ENCODE measurements around the gene MOB3A. TPM values are rescaled to one million over a fixed set of nuclear protein-coding genes. Genes with fewer than 3 reads are reported as not detected.
"Not testable (repeated sequence)": the region's sequence is repeated elsewhere in the genome, so short reads cannot be mapped to it uniquely, and the experiment has no call there.

The MOB3A gene
- total and polyA plus RNA-seq, 2 experiments from 2014 or later, result 2.9 to 5.9 TPM

GRCh38 chr19:2087621-2088100, 8.5 kb downstream of the MOB3A start (continued):
- TF ChIP-seq, protein P1, sequence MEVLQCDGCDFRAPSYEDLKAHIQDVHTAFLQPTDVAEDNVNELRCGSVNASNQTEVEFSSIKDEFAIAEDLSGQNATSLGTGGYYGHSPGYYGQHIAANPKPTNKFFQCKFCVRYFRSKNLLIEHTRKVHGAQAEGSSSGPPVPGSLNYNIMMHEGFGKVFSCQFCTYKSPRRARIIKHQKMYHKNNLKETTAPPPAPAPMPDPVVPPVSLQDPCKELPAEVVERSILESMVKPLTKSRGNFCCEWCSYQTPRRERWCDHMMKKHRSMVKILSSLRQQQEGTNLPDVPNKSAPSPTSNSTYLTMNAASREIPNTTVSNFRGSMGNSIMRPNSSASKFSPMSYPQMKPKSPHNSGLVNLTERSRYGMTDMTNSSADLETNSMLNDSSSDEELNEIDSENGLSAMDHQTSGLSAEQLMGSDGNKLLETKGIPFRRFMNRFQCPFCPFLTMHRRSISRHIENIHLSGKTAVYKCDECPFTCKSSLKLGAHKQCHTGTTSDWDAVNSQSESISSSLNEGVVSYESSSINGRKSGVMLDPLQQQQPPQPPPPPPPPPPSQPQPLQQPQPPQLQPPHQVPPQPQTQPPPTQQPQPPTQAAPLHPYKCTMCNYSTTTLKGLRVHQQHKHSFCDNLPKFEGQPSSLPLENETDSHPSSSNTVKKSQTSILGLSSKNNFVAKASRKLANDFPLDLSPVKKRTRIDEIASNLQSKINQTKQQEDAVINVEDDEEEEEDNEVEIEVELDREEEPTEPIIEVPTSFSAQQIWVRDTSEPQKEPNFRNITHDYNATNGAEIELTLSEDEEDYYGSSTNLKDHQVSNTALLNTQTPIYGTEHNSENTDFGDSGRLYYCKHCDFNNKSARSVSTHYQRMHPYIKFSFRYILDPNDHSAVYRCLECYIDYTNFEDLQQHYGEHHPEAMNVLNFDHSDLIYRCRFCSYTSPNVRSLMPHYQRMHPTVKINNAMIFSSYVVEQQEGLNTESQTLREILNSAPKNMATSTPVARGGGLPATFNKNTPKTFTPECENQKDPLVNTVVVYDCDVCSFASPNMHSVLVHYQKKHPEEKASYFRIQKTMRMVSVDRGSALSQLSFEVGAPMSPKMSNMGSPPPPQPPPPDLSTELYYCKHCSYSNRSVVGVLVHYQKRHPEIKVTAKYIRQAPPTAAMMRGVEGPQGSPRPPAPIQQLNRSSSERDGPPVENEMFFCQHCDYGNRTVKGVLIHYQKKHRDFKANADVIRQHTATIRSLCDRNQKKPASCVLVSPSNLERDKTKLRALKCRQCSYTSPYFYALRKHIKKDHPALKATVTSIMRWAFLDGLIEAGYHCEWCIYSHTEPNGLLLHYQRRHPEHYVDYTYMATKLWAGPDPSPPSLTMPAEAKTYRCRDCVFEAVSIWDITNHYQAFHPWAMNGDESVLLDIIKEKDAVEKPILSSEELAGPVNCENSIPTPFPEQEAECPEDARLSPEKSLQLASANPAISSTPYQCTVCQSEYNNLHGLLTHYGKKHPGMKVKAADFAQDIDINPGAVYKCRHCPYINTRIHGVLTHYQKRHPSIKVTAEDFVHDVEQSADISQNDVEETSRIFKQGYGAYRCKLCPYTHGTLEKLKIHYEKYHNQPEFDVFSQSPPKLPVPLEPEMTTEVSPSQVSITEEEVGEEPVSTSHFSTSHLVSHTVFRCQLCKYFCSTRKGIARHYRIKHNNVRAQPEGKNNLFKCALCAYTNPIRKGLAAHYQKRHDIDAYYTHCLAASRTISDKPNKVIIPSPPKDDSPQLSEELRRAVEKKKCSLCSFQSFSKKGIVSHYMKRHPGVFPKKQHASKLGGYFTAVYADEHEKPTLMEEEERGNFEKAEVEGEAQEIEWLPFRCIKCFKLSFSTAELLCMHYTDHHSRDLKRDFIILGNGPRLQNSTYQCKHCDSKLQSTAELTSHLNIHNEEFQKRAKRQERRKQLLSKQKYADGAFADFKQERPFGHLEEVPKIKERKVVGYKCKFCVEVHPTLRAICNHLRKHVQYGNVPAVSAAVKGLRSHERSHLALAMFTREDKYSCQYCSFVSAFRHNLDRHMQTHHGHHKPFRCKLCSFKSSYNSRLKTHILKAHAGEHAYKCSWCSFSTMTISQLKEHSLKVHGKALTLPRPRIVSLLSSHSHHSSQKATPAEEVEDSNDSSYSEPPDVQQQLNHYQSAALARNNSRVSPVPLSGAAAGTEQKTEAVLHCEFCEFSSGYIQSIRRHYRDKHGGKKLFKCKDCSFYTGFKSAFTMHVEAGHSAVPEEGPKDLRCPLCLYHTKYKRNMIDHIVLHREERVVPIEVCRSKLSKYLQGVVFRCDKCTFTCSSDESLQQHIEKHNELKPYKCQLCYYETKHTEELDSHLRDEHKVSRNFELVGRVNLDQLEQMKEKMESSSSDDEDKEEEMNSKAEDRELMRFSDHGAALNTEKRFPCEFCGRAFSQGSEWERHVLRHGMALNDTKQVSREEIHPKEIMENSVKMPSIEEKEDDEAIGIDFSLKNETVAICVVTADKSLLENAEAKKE (CRISPR knock-in tag; IDR thresholded peaks at IDR 0.05), result no peak

DNA sequence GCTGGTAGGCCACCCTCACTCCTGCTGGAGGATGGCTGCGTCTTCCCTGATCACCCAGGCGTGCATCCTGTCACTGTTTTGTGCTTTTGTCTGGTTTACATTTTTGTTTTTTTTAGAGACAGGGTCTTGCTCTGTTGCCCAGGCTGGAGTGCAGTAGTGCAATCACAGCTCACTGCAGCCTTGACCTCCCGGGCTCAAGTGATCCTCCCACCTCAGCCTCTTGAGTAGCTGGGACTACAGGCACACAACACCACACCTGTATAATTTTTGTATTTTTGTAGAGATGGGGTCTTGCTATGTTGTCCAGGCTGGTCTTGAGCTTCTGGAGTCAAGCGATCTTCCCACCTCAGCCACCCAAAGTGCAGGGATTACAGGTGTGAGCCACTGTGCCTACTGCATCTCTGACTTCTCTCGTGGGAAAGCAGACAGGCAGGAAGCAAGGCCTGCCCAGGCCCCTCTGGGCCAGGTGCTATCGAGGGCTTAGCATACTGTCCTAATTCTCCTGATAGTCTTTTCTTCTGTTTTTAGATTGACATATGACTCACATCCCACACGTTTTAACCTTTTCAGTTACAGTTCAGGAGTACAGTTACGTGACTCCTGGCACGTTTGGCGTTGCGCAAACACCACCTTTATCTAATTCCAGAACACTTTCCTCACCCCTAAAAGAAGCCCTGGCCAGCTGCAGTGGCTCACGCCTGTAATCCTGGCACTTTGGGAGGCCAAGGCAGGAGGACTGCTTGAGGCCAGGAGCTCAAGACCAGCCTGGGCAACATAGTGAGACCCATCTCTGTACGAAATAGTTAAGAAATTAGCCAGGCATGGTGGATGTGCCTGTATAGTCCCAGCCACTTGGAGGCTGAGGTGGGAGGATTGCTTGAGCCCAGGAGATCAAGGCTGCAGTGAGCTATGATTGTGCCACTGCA, 9.2 kb downstream of the MOB3A start:
- H3K9me3 Mint-ChIP-seq; H3K36me3 ChIP-seq (ENCODE audit: insufficient read depth); H3K4me1 ChIP-seq (ENCODE audit: insufficient read depth); H3K4me2 ChIP-seq; H3K4me3 ChIP-seq; H3K79me2 ChIP-seq (replicated peaks; ENCODE audit: insufficient read depth); H3K4me3 Mint-ChIP-seq; H3F3A ChIP-seq (replicated peaks; ENCODE audit: low read depth); ATAC-seq; H3K27me3 Mint-ChIP-seq (ENCODE audit: insufficient read depth, low read depth, poor library complexity); H3K27ac Mint-ChIP-seq; H2AFZ ChIP-seq; H4K20me1 ChIP-seq (replicated peaks; ENCODE audit: insufficient read depth); H3K27me3 ChIP-seq (ENCODE audit: insufficient read depth); H3K27ac ChIP-seq (ENCODE audit: low read depth); DNase-seq (ENCODE audit: low spot score); H3K36me3 Mint-ChIP-seq (ENCODE audit: low read depth); H3K9me2 ChIP-seq (ENCODE audit: insufficient read depth): not testable (repeated sequence)
- peaks cover 21% of the 10 kb centered on the region for H3K4me1 Mint-ChIP-seq
